Measurements from ENCODE around the gene ERCC1. TPM values are rescaled to one million over a fixed set of nuclear protein-coding genes. Genes with fewer than 3 reads are reported as not detected.

Gene ERCC1
- total and polyA plus RNA-seq, 2 of the 13 experiments (the other 11 are each of a cell fraction or from before 2014, with no cell fraction given): 40.0 to 66.4 TPM

- TF ChIP-seq TCF12 (IDR thresholded peaks at IDR 0.05): no peak
- no peak for TF ChIP-seq TCF12 (CRISPR knock-in tag; IDR thresholded peaks at IDR 0.05)
- no peak for TF ChIP-seq REL (CRISPR knock-in tag; conservative IDR thresholded peaks at IDR 0.05)
- TF ChIP-seq ZNF34 (CRISPR knock-in tag; IDR thresholded peaks at IDR 0.05; ENCODE audit: borderline replicate concordance): no peak
- TF ChIP-seq KDM3A (CRISPR knock-in tag; IDR thresholded peaks at IDR 0.05; ENCODE audit: low read depth): peak; percentile 41; the same call in 1 of the 2 replicates
- TF ChIP-seq GZF1 (CRISPR knock-in tag; IDR thresholded peaks at IDR 0.05): no peak
- no peak for TF ChIP-seq MBD4 (IDR thresholded peaks at IDR 0.05; ENCODE audit: borderline replicate concordance, low read length)
- TF ChIP-seq FOSL2 (CRISPR knock-in tag; IDR thresholded peaks at IDR 0.05): peak; percentile 32; the same call in 1 of the 2 replicates
- TF ChIP-seq HMGXB3 (CRISPR knock-in tag; IDR thresholded peaks at IDR 0.05; ENCODE audit: borderline replicate concordance): no peak
- no peak for TF ChIP-seq ELF1 (CRISPR knock-in tag; IDR thresholded peaks at IDR 0.05)
- TF ChIP-seq ZNF44 (CRISPR knock-in tag; IDR thresholded peaks at IDR 0.05): no peak
- no peak; the same call in 1 of the 2 replicates for TF ChIP-seq ZNF800 (CRISPR knock-in tag; IDR thresholded peaks at IDR 0.05)
- TF ChIP-seq ZNF253 (CRISPR knock-in tag; IDR thresholded peaks at IDR 0.05; ENCODE audit: borderline replicate concordance): no peak
- TF ChIP-seq ZMYM3 (CRISPR knock-in tag; IDR thresholded peaks at IDR 0.05): no peak
- TF ChIP-seq FOXC1 (CRISPR knock-in tag; IDR thresholded peaks at IDR 0.05; ENCODE audit: borderline replicate concordance): no peak
- no peak for TF ChIP-seq CHCHD3 (CRISPR knock-in tag; IDR thresholded peaks at IDR 0.05)
- TF ChIP-seq ZBTB37 (CRISPR knock-in tag; IDR thresholded peaks at IDR 0.05): no peak
- TF ChIP-seq, protein P1, sequence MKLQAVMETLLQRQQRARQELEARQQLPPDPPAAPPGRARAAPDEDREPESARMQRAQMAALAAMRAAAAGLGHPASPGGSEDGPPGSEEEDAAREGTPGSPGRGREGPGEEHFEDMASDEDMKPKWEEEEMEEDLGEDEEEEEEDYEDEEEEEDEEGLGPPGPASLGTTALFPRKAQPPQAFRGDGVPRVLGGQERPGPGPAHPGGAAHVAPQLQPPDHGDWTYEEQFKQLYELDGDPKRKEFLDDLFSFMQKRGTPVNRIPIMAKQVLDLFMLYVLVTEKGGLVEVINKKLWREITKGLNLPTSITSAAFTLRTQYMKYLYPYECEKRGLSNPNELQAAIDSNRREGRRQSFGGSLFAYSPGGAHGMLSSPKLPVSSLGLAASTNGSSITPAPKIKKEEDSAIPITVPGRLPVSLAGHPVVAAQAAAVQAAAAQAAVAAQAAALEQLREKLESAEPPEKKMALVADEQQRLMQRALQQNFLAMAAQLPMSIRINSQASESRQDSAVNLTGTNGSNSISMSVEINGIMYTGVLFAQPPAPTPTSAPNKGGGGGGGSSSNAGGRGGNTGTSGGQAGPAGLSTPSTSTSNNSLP (IDR thresholded peaks at IDR 0.05; ENCODE audit: low read depth, low read length): no peak
- TF ChIP-seq HNRNPUL1 (IDR thresholded peaks at IDR 0.05; ENCODE audit: low read depth, low read length): no peak
- TF ChIP-seq BRD4 (CRISPR knock-in tag; IDR thresholded peaks at IDR 0.05): no peak
- no peak for TF ChIP-seq AGO2 (optimal IDR thresholded peaks at IDR 0.05; ENCODE audit: low read depth, low read length)
- no peak for TF ChIP-seq DNMT1 (CRISPR knock-in tag; IDR thresholded peaks at IDR 0.05)
Observed at GRCh38 chr19:45444318-45445041, 20.8 kb upstream of the ERCC1 start (continued).
